ENCODE measurements around the gene TM9SF3. TPM values are rescaled to one million over a fixed set of nuclear protein-coding genes. Genes with fewer than 3 reads are reported as not detected.

Gene TM9SF3
- total RNA-seq, 1 experiment from 2014 or later, result 125 TPM

DNA sequence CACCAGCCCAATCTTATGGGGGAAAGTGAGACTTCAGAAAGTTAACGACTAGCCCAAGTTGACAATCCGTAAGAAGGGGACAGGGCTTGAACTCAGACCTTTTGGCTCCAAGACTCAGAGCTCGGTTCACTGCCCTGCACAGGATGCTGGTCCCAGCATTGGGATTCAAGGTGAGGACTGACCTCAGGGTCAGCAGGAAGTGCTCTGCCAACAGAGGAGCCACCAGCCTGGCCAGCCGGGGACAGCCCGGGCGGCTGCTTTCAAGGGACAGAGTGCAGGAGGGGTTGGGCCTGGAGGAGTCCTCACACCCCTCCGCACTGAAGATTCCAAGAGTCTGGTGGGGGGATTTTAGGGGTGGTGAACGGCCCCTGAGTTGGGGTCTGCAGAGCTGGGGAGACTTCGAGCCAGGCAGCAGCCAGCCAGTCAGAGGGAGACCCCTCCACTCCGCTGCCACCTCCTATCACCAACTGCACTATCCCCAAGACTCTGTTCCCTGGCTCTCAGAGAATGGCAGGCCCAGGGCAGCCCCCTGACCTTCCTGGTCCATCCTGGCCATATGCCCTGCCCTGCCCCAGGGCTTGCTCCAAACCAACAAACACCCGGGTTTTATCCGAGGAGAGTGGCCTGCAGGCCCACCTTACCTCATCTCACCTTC lies 92.8 kb downstream of the TM9SF3 start:
- H3K4me1 ChIP-seq (ENCODE audit: insufficient read depth, low read length, poor library complexity, severe bottlenecking), result no peaks in the 10 kb centered on the region
- peaks cover 3% of the 10 kb centered on the region for H3K27me3 ChIP-seq (replicated peaks; ENCODE audit: insufficient read depth, low read depth, low read length, poor library complexity)
- no peak overlapping the region for H3K4me3 ChIP-seq (ENCODE audit: low read depth, low read length, poor library complexity, severe bottlenecking)
- DNase-seq (ENCODE audit: low spot score), result no peak
- H3K36me3 ChIP-seq (ENCODE audit: insufficient read depth, low read length, poor library complexity, severe bottlenecking), result no peaks in the 10 kb centered on the region
- intact Hi-C loops (cut with micrococcal nuclease; ENCODE audit: unreplicated experiment), result no loop called here
- no TSS peak for BruUV-seq (replicated peaks)
- H3K27ac ChIP-seq (ENCODE audit: low read depth, low read length, poor library complexity, severe bottlenecking), result no peak overlapping the region
- no peaks in the 10 kb centered on the region for H3K9me3 ChIP-seq (ENCODE audit: low read depth, low read length, poor library complexity, severe bottlenecking)
- ChIA-PET CTCF (no interaction called here), POLR2A (ENCODE audit: low non-redundant PET) (no interaction called here)
- no peak for TF ChIP-seq EZH2 (IDR thresholded peaks at IDR 0.05; ENCODE audit: borderline replicate concordance, low read depth, low read length, poor library complexity, severe bottlenecking)
- TF ChIP-seq, protein P1, sequence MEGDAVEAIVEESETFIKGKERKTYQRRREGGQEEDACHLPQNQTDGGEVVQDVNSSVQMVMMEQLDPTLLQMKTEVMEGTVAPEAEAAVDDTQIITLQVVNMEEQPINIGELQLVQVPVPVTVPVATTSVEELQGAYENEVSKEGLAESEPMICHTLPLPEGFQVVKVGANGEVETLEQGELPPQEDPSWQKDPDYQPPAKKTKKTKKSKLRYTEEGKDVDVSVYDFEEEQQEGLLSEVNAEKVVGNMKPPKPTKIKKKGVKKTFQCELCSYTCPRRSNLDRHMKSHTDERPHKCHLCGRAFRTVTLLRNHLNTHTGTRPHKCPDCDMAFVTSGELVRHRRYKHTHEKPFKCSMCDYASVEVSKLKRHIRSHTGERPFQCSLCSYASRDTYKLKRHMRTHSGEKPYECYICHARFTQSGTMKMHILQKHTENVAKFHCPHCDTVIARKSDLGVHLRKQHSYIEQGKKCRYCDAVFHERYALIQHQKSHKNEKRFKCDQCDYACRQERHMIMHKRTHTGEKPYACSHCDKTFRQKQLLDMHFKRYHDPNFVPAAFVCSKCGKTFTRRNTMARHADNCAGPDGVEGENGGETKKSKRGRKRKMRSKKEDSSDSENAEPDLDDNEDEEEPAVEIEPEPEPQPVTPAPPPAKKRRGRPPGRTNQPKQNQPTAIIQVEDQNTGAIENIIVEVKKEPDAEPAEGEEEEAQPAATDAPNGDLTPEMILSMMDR (conservative IDR thresholded peaks at IDR 0.05; ENCODE audit: low read depth, low read length), result no peak

DNA sequence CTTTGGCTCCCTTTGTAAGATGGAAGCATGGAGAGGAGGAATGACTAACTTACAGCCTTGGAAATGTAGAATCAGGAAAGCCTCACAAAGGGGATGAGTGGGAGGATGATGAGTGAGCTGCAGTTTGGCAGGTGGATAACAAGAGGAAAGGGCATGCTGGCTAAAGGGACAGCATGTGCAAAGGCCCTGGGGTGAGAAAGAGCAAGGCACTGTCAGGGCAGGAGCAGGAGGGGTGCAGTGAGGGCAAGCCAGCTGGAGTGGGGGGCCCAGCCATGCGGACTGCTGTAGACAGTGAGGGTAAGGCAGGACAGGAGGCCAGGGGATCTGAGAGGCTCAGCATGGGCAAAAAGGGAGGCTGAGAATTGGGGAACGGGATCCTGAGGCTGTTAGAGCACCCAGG lies 93.6 kb downstream of the TM9SF3 start:
- Histone ChIP-seq H3K27ac (ENCODE audit: low read depth, low read length, poor library complexity, severe bottlenecking) (no peak overlapping the region), H3K4me3 (ENCODE audit: low read depth, low read length, poor library complexity, severe bottlenecking) (no peak overlapping the region), H3K36me3 (ENCODE audit: insufficient read depth, low read length, poor library complexity, severe bottlenecking) (no peaks in the 10 kb centered on the region), H3K9me3 (ENCODE audit: low read depth, low read length, poor library complexity, severe bottlenecking) (no peaks in the 10 kb centered on the region), H3K4me1 (ENCODE audit: insufficient read depth, low read length, poor library complexity, severe bottlenecking) (no peaks in the 10 kb centered on the region), H3K27me3 (replicated peaks; ENCODE audit: insufficient read depth, low read depth, low read length, poor library complexity) (peaks cover 3% of the 10 kb centered on the region)
- intact Hi-C loops (cut with micrococcal nuclease; ENCODE audit: unreplicated experiment), result no loop called here
- ChIA-PET CTCF (no interaction called here), POLR2A (ENCODE audit: low non-redundant PET) (no interaction called here)
- no TSS peak for BruUV-seq (replicated peaks)
- DNase-seq (ENCODE audit: low spot score), result no peak
- TF ChIP-seq, protein P1 (conservative IDR thresholded peaks at IDR 0.05; ENCODE audit: low read depth, low read length), result no peak
- TF ChIP-seq EZH2 (IDR thresholded peaks at IDR 0.05; ENCODE audit: borderline replicate concordance, low read depth, low read length, poor library complexity, severe bottlenecking), result no peak

DNA sequence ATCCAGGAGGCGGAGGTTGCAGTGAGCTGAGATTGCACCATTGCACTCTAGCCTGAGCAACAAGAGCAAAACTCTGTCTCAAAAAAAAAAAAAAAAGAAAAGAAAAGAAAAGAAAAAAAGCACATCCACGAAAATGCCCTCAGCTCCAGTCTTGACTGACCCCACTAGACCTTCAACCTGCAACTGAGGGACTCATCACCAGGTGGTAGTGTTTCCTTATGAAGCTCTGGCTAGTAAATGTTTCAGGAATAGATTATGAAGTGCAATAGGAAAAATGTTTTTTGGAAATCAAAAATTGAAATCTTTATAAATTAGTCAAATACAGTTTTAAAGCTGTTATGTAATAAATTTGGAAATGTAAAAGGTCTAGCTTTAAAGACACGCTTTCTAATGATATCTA lies 95.5 kb downstream of the TM9SF3 start:
- ChIA-PET POLR2A (ENCODE audit: low non-redundant PET) (no interaction called here), CTCF (no interaction called here)
- H3K4me3 ChIP-seq (ENCODE audit: low read depth, low read length, poor library complexity, severe bottlenecking), result no peak overlapping the region
- no peak overlapping the region for H3K27ac ChIP-seq (ENCODE audit: low read depth, low read length, poor library complexity, severe bottlenecking)
- intact Hi-C loops (cut with micrococcal nuclease; ENCODE audit: unreplicated experiment), result no loop called here
- BruUV-seq (replicated peaks), result no TSS peak
- DNase-seq (ENCODE audit: low spot score), result no peak
- H3K4me1 ChIP-seq (ENCODE audit: insufficient read depth, low read length, poor library complexity, severe bottlenecking), result no peaks in the 10 kb centered on the region
- peaks cover 3% of the 10 kb centered on the region for H3K27me3 ChIP-seq (replicated peaks; ENCODE audit: insufficient read depth, low read depth, low read length, poor library complexity)
- no peaks in the 10 kb centered on the region for H3K36me3 ChIP-seq (ENCODE audit: insufficient read depth, low read length, poor library complexity, severe bottlenecking)
- TF ChIP-seq, protein P1 (conservative IDR thresholded peaks at IDR 0.05; ENCODE audit: low read depth, low read length), result 0 out of 2 replicates have a peak, but pooled peaks have one; percentile 20
- no peak for TF ChIP-seq EZH2 (IDR thresholded peaks at IDR 0.05; ENCODE audit: borderline replicate concordance, low read depth, low read length, poor library complexity, severe bottlenecking)
- H3K9me3 ChIP-seq (ENCODE audit: low read depth, low read length, poor library complexity, severe bottlenecking), result no peaks in the 10 kb centered on the region

Data from A673 (cell line).